TTC549 (cell line): ENCODE results near the gene FOXR1.
"Not testable (repeated sequence)": the region's sequence is repeated elsewhere in the genome, so short reads cannot be mapped to it uniquely, and the experiment has no call there.

ENCODE experiments used
- FAIRE-seq: peaks from 2 replicates; lab custom pipeline; 2012; peaks lifted over from hg19 to GRCh38; lab: Jason Lieb, UNC

Gene FOXR1

DNA sequence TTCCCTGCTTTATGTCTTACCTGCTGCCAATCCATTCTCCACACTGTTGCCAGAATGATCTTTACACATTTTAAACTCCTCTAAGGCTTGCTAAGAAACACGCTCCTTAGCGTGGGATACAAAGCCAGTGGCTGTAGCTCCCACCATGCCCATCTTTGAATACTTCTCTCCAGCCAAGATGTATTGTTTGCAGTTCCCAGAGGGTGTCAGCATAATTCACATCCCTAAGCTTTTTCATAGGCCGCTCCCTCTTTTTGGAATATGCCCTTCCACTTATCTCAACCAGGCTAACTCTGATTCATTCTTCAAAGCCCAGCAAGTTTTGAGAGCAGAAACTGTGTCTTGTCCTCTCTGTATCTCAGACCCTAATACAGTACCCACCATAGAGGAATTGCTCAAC, 23.6 kb upstream of the FOXR1 start:
- FAIRE-seq = no peak

DNA sequence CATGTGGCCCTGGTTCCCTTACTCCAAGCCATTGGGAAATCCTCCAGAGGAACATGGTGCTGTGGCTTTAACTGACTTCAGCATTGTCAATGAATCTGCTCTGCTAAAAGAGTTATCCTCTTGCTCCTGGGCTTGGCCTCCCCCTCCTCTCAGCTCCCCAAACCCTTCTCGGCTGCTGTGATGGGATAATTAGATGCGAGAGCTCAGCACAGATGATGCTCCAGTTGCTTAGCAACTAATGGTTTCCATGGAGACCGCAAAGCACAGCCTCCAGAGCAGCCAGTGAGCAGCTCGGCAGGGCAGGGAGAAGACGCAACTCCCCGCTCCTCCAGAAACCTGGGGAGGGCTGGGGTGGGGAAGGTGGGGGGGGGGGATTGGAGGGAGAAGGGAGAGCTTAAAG, 18.3 kb upstream of the FOXR1 start:
- FAIRE-seq = no peak

DNA sequence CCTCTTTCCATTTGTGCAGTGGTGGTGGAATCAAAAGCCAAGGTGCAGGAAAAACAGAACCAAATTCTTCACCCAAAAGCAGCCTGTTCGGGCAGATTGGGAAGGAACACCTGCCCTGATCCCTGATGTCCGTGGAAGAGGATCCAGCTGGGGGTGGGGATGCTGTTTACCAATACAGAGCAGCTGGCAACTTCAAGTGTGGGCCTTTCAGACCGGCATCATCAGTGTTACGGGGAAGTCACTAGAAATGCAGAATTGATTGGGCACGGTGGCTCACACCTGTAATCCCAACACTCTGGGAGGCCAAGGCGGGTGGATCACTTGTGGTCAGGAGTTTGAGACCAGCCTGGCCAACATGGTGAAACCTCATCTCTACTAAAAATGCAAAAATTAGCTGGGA, 17.6 kb upstream of the FOXR1 start:
- FAIRE-seq = not testable (repeated sequence)

DNA sequence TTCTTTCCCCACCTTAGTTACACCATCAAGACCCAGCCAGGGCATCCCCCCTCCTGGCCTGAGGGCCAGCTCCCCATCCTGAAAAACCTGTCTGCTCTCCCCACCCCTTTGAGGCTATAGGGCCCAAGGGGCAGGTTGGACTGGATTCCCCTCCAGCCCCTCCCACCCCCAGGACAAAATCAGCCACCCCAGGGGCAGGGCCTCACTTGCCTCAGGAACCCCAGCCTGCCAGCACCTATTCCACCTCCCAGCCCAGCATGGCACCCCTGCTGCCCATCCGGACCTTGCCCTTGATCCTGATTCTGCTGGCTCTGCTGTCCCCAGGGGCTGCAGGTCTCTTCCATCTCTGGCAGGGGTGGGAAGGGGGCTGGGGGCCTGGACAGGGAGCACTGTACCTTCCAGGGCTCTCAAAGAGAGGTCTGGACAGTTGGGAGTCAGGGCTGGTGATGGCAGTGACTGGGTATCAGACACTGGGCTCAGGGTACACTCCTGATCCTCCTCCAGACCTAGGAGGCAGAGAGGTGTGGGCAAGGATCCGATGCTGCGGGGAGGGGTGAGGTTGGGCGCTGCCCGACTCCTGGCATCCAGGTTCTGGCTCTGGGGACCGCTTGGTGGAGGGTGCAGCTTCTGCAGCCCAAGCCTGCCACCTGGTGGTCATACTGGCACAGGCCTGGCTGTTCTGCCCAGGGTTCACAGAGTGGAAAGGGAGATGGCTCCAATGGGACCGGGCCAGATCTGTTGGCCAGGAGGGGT, 15.3 kb upstream of the FOXR1 start, which contains the start of gene UPK2:
UPK2 (plus strand) TSS at position 205 of the 753 bp plus-strand sequence; CDS start at position 258, 53 bp downstream.
- FAIRE-seq = no peak

DNA sequence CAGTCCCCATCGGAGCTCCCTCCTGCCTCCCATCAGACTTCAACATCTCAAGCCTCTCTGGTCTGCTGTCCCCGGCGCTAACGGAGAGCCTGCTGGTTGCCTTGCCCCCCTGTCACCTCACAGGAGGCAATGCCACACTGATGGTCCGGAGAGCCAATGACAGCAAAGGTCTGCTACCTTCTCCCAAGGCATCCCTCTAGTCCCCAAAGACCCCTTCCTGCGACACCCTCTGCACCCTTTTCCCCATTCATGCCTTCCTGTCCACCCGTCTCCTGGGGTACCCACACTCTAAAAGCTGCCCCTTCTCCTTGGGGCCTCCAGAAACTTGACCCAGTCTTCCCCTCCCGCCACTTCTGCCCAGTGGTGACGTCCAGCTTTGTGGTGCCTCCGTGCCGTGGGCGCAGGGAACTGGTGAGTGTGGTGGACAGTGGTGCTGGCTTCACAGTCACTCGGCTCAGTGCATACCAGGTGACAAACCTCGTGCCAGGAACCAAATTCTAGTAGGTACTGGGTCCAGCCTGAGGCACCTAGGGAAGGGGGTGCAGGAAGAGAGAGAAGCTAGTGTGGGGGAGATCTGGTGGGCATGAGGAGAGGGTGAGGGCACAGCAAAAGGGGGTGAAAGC, 14.6 kb upstream of the FOXR1 start:
- no peak for FAIRE-seq

DNA sequence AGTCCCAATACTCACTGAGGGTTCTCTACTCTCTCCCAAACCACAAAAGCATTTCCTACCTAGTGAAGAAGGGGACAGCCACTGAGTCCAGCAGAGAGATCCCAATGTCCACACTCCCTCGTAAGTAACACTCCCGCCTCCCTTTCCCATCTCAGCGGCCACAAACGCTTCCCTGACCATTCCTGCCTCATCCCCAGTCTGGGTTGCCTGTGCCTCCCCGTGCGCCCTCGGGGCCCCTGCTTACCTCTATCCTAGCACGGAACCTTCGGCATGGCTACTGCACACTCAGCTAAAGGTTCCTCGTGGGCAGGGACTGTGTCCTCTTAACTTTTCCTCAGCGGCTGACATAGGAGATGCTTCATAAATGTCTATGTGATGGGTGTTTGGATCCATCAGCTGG, 14.0 kb upstream of the FOXR1 start:
- no peak for FAIRE-seq

DNA sequence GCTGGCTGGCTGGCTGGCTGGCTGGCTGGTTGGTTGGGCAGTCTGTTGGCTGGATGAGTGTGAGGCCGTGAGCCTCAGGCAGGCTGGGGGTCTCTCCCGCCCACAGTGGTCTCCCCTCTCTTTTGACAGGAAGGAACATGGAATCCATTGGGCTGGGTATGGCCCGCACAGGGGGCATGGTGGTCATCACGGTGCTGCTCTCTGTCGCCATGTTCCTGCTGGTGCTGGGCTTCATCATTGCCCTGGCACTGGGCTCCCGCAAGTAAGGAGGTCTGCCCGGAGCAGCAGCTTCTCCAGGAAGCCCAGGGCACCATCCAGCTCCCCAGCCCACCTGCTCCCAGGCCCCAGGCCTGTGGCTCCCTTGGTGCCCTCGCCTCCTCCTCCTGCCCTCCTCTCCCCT, 13.6 kb upstream of the FOXR1 start:
- no peak for FAIRE-seq

DNA sequence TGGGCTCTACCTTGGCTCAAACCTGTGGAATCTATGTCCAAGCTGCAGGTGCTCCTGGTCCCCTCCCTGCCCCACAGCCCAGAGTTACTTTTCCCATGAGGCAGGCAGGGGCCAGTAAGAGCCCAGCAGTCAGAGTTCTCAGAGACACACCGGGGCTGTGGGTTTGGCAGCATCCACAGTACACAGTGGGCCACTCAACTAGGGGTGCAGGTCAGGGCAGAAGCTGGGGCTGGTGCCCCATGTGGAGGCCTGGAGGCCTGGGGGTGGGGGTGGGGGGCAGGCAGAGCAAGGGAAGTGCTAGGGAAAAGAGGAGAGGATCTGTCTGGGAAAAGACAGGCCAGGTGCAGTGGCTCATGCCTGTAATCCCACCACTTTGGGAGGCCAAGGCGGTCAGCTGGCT, 13.0 kb upstream of the FOXR1 start:
- FAIRE-seq = no peak

DNA sequence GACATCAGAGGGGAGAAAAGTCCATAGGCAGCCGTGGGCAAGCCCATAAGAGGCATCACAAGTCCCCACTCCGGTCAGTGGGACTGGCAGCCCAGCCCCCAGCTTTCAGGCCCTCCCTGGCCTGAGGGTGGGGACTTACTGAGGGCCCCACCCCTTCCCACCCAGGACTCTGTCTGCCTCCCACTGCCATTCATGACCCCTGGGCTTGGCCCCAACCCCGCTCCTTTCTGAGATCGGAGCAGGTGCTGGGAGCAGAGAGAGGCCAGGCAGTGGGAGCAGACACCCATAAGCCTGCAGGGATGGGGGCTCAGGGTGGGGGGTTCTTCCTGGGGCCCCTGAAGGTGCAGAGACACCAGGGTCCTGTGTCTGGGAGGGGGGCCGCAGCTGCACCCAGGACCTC, 10.4 kb upstream of the FOXR1 start:
- FAIRE-seq = no peak

DNA sequence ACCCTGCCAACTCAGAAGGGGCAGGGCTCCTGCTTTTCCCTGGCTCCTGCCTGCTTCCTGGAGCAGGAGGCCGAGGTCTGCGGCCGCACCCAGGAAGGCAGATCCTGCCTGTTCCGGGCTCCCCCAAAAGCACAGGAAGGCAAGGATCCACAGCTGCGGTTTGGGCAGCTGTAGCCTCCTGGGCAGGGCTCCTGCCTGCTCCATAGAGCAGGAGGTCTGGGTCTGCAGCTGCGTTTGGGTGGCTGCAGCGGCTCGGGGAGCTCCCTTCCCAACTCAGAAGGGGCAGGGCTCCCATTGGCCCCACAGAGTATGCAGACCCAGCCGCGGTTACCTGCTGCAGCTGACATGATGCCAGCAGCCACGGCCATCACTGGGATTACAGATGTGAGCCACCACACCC, 10.0 kb upstream of the FOXR1 start:
- FAIRE-seq = no peak

DNA sequence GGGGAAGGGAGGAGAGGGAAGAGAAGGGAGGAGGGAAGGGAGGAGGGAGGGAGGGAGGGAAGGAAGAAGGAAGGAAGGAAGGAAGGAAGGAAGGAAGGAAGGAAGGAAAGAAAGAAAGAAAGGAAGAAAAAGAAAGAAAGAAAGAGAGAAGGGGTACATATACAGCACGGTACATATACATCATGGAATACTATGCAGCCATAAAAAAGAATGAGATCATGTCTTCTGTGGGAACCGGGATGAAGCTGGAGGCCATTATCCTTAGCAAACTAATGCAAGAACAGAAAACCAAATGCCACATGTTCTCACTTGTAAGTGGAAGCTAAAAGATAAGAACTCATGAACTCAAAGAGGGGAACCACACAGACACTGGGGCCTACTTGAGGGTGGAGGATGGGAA, 2.1 kb upstream of the FOXR1 start:
- FAIRE-seq = not testable (repeated sequence)

DNA sequence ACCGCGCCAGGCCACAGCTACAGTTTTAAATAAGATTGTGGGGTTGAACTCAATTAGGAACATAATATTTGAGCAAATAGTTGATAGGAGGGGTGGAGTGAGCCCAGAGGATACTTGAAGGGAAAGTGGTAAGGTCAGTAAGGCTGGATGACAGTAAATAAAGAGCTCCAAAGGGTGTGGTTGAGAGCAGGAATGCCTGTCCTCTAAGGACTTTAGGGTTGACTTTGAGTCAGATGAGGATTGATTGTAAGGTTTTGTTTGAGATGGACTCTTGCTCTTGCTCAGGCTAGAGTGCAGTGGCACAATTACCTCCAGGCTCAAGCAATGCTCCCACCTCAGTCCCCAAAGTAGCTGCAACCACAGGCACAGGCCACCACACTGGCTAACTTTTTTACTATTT, 2.4 kb downstream of the FOXR1 start:
- FAIRE-seq = no peak

DNA sequence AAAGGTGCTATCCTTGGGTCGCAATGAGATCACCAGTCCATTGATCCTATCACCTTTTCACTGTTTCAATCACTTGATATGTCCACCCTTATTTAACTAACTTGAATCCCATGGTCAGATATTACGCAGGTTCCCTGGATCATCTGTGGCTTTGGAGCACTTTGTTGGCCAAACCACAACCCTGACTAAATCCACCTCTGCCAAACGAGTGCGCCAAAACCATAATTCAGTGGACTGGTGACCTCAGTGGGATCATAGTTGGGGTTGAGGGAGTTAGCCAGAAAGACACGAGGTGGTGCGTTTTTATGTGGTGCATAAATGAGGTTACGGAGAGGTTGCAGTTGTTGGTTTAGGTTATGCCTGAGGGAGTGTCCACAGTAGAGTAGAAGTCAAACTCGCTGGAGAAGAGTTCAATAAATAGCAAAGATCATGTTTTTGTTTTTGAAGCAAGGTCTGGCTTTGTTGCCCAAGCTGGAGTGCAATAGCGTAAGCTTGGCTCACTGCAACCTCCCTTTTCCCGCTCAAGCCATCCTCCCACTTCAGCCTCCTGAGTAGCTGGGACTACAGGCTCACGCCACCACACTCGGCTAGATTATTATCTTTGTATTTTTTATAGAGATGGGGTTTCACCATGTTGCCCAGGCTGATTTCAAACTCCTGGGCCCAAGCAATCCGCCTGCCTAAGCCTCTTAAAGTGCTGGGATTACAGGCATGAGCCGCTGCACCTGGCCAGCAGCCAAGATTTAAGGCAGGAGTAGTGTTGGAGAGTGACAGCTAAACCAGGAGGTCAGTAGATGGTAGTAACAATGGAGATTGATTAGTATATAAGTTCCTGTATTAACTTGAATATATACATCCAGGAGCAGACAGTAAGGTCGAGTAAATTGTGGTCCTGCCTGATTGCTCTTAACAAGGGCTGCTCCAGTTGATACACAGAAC, 4.5 kb downstream of the FOXR1 start:
- FAIRE-seq = no peak

DNA sequence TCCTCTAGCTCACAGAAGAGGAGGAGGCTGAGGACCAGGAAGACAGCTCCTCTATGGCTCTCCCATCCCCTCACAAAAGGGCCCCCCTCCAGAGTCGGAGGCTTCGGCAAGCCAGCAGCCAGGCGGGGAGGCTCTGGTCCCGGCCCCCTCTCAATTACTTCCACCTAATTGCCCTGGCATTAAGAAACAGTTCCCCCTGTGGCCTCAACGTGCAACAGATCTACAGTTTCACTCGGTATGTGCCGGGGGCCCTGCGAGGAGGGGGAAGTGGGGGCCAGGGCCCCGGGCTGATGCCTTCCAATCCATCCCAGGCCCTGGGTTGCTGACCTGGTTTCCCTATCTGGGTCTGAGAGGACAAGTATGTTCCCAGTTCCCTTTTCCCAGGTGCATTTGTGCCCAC, 7.9 kb downstream of the FOXR1 start:
- no peak for FAIRE-seq

DNA sequence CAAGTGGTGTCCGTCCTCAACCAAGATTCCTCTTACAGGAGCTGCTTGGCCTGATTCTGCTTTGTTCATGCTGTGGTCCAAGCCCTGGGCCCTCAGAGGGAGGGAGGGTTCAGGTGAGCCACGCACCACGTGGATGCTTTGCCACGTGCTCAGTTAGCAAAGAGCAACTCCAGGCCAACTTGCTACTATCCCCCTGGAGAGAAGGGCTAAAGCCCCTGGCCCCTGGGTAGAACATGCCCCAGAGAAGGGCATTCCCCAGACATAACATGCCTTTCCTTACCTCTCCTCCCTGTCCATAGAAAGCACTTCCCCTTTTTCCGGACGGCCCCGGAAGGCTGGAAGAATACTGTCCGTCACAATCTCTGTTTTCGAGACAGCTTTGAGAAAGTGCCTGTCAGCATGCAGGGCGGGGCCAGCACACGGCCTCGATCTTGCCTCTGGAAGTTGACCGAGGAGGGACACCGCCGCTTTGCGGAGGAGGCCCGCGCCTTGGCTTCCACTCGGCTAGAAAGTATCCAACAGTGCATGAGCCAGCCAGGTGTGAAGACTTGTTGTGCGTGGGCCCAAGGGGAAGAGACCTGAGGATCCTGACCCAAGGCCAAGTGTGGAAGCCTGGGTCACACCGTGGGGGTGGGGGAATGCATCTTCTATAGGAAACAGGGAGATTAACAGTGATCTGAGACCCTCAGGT, 8.8 kb downstream of the FOXR1 start:
- FAIRE-seq = no peak

DNA sequence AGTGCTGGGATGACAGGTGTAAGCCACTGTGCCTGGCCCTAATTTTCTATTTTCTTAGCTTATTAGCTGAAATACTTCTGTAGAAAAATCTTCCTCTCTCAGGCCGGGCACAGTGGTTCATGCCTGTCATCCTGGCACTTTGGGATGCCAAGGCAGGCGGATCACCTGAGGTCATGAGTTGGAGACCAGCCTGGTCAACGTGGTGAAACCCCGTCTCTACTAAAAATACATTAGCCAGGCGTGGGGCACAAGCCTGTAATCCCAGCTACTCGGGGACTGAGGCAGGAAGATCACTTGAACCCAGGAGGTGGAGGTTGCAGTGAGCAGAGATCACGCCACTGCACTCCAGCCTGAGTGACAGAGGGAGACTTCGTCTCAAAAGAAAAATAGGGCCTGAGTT, 12.8 kb downstream of the FOXR1 start:
- FAIRE-seq = not testable (repeated sequence)

DNA sequence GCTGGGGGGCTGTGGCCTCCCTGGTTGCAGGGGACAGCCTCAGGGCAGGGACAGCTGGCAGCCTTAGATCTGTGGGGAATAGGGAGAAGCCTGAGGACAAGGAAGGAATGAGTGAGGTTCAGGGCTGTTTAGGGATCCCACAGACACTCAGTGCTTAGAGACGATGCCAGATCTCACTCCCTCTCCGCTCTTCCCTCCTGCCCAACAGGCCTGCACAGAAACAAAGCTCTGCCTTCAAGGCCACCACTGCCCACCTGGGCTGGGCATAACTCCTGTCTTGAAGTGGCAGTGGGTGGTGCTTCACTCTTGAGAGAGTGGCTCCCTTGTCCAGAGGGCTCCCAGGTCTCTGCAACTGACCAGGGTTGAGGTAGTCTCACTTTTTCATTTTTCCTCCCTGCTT, 13.3 kb downstream of the FOXR1 start:
- FAIRE-seq = no peak

DNA sequence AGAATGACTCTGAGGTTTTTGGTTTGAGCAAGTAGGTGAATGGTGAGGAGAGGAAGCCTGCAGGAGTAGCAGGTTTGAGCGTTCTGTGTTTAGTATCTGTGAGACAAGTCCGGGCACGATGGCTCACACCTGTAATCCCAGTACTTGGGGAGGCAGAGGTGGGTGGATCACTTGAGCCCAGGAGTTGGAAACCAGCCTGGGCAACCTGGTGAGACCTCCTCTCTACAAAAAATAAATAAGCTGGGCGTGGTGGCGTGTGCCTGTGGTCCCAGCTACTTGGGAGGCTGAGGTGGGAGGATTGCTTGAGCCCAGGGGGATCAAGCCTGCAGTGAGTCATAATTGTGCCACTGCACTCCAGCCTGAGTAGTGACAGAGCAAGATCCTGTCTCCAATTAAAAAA, 16.7 kb downstream of the FOXR1 start:
- no peak for FAIRE-seq

DNA sequence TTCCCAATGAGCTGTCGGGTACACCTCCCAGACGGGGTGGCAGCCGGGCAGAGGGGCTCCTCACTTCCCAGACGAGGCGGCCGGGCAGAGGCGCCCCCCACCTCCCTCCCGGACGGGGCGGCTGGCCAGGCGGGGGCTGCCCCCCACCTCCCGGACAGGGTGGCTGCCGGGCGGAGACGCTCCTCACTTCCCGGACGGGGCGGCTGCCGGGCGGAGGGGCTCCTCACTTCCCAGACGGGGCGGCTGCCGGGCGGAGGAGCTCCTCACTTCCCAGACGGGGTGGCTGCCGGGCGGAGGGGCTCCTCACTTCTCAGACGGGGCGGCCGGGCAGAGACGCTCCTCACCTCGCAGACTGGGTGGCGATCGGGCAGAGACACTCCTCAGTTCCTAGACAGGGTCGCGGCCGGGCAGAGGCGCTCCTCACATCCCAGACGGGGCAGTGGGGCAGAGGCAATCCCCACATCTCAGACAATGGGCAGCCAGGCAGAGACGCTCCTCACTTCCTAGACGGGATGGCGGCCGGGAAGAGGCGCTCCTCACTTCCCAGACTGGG, 20.0 kb downstream of the FOXR1 start:
- not testable (repeated sequence) for FAIRE-seq

DNA sequence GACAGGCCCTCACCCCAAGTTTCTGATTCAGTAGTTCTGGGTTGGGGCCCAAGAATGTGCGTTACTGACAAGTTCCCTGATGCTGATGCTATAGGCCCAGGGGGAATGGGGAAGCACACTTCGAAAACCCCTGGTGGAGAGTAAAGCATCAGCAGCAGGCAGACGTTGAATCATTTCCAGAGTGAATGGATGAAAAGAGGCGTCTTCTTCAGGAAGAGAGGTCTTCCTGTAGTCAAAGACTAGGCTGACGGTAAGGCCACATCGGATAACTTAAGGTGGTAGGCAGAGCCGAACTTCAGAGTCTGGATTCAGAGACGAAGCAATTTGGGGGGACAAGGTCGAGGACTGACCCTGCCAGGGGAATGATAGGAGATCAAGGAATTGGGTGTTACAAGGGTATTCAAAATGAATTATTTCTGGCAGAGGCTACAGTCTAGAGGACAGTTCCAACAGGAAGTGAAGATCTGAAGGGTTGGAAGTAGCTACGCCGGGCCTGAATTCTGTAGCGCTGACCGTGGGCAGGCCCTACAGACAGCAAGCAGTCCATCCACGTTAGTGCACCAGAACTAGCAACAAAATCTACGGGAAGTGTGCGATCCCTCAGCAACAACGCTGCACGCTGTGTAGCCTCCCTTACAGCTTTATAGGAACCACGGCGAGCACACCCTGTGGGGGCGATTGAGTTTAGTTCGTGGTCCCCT, 25.5 kb downstream of the FOXR1 start:
- FAIRE-seq = no peak

DNA sequence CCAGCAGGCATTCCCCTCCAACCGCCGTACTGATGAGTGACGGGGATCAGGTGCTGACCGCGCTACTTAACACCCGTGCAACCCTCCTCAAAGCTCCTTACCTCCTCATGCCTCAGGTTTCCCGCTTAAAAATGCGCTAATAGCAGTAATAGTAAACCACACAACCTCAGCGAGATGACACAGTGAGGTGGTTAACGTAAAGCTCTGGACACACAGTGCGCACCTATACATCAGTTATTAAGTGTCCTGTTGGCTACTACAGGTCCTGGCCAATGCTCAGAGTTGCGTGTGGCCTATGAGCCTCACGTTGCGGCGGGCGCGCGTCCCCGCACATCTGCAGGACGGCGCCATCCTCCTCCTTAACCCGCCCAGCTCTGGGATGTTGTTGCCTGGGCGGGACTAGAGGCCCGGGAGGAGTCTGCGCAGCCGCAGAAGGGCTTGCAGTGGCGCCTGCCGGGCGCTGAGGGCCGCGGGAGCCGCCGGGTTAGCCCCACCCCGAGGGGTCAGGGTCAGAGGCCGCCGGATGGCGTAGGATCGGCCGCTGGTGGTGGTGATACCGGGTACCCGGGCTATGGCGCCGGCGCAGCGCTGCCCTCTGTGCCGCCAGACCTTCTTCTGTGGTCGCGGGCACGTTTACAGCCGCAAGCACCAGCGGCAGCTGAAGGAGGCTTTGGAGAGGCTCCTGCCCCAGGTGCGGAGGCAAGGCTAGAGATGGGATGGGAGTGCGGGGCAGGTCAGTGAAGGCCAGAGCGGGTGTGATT, 26.2 kb downstream of the FOXR1 start, which contains the start of gene CENATAC:
CENATAC (plus strand) TSS at position 512 of the 761 bp plus-strand sequence; CDS start at position 572, 60 bp downstream.
- no peak for FAIRE-seq
